OCI-M2 (cell line): ENCODE results near the gene RECQL5.
"Not testable (repeated sequence)": the region's sequence is repeated elsewhere in the genome, so short reads cannot be mapped to it uniquely, and the experiment has no call there.

ENCODE experiments used
- DNase-seq: peaks from one replicate; lab custom pipeline; 2025; ENCODE audit not compliant: unreplicated experiment; lab: John Stamatoyannopoulos, UW

Gene RECQL5

DNA sequence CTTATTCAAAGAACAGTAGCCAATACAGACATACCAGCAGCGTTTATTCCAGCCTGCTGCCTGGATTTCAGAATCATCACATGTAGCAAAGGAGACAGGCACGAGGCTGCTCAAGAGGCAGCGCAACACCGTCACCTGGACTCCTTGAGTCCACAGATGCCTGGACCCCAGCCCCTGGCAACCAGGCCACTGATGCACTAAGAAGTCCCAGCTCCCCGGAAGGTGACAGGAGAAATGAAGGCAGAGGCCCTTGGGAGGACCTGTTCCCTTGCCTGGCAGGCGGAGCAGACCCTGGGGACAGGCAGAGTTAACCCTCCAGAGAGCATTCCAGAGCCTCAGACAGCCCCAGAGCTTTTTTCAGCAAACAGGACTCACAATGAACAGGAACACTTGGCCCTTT lies 17.3 kb downstream of the RECQL5 start:
- DNase-seq, result no peak

GRCh38 chr17:75647921-75648320 lies 19.0 kb downstream of the RECQL5 start:
- DNase-seq, result no peak

DNA sequence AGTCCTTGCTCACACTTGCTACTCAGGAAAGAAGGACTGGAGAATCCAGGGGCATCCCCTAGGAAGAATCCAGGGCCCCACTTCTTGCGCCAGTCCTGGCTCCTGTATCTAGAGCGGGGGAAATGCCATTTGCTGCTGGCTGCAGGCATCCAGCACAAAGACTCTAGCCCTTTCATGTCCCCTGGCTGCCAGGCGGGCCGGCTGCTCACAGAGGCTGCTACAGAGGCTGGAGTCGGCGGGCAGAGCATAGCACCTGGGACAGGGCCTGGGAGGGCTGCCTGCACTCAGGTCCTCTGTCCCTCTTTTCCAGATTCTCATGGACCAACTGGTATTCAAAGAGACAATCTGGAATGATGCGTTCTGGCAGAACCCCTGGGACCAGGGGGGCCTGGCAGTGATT lies 19.9 kb downstream of the RECQL5 start:
- no peak for DNase-seq

GRCh38 chr17:75646638-75646992 lies 20.3 kb downstream of the RECQL5 start:
- no peak for DNase-seq

DNA sequence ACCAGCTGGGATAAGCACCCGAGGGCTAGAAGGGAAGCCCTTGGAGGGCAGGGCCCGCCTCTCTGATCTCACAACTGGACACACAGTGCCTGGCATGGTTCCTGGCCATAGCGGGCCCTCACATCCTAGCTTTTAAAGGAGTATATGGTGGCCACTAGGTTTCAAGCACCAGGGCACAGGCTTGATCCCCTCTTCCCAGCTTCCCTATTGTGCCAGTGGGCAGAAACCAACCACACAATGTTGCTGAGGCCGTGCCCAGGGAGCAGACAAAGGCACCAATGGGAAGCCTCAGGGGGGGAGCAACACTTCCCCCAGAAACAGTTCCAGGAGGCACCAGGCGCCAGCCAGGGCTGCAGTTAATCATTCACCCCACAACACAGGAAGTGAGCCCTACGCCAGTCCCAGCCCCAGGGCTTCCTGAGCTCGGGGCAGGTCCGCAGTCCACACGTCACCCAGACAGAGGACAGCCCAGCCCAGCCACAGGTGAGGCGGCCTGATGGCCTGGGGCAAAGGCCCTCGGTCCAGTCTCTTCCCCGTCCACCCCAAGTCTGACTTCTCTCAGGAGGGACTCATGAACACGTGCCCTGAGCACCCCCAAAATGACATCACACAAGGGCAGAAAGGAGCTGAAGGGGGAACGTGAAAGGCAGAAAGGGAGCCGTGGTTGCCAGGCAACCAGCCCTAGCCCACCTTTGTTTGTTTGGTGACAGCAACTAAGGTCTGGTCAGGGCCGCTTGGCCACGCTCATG lies 20.9 kb downstream of the RECQL5 start:
- DNase-seq, result no peak

DNA sequence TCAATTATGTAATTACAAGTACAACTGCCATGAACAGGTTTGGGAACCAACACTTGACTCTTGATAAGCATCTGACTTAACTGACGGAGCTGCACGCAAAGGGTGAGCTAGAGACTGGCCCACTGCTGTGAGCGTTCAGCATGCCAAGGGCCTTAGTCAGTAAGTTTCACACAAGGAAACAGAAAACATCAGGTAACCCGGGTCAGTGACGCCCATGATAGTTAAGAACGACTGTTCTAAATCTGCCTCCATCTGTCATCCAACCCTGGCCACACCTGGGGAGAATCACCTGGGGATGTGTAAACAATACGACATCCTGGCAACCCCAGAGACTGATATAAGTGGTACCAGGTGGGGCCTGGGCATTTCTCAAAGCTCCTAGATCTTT lies 21.5 kb downstream of the RECQL5 start:
- DNase-seq, result no peak

DNA sequence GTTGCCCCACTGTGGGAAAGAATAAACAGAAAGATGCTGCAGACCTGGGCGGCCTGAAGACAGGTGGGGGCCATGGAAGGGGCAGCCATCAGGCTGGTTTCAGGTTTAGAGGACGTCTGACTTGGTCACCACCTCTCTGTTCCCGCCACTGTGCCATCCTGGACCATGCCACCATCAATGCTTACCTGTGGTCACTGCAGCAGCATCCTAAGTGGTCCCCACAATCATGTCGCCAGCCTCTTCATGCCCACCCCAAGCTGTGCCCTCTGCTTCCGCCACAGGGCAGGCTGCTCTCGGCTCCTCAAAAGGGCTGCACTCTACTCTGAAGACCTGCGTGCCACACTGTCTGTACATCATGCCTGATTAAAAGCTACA lies 23.3 kb downstream of the RECQL5 start:
- DNase-seq, result no peak

GRCh38 chr17:75642784-75643642 lies 23.9 kb downstream of the RECQL5 start:
- no peak for DNase-seq

DNA sequence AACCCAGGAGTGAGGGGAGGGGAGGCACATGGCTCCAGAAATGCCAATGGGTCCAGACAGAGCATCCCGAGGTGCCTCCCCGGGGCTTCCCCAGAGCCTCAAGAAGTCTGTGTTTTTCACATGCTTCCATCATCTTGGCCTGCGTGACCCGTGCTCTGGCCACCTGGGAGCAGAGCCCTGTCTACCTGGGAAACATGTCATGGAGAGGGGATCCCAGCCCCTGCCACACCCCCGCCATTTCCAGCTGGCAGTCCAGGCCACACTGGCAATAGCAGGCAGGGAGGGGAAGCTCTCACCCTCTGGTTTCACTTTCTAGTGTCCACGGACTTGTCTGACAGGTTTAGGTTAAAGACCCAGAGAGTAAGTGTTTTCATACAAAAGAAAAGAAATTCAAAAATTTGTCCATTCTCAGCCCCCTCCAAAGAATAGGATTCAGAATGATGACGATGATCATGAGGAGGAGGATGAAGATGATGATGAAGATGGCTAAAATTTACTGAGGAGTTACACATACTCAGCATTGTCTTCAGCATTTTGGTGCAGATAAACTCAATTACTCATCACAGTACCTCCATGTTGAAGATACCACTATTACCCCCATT lies 24.7 kb downstream of the RECQL5 start:
- DNase-seq, result no peak

DNA sequence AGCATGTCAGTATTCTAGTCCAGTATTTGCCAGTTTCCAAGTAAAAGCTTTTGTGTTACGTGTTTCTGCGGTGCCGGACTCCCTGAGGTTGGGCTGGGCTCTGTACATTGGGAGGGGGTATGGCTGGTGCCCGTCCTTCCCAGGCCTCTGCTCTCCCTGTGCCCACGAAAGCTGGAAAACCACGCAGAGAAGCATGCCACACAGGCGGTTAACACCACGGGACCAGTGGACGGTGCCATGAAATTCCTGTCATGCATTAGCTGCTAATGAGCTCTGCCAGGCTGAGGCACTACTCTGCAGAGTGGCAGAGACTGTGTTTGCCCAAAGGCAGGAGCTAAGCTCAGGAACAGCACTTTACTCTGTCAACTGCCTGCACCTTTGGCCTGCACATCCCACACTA lies 25.6 kb downstream of the RECQL5 start:
- DNase-seq, result no peak

DNA sequence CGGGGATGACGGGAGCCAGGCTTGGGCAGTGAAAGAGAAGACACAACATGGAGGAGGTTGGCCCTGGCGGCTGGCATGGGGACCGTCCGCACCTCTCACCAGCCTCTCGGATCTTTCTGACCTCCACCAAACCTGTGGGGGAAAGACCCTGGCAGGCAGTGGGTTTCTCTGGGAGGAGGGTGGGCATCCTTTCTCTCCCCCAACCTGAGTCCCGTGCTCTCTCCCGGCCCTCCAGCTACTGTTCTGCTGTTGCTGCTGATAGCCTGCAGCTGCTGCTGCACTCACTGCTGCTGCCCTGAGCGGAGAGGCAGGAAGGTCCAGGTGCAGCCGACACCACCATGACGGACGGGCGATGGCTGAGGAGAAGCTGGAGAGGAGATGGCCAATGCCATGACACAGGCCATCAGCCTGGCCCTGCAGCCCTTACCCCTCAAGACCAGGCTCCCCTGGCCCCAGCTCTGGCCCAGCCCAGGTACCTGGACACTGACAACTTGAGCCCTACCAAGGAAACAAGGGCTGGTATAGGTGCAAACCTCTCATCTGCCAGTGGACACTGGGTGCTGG lies 26.3 kb downstream of the RECQL5 start:
- no peak for DNase-seq

DNA sequence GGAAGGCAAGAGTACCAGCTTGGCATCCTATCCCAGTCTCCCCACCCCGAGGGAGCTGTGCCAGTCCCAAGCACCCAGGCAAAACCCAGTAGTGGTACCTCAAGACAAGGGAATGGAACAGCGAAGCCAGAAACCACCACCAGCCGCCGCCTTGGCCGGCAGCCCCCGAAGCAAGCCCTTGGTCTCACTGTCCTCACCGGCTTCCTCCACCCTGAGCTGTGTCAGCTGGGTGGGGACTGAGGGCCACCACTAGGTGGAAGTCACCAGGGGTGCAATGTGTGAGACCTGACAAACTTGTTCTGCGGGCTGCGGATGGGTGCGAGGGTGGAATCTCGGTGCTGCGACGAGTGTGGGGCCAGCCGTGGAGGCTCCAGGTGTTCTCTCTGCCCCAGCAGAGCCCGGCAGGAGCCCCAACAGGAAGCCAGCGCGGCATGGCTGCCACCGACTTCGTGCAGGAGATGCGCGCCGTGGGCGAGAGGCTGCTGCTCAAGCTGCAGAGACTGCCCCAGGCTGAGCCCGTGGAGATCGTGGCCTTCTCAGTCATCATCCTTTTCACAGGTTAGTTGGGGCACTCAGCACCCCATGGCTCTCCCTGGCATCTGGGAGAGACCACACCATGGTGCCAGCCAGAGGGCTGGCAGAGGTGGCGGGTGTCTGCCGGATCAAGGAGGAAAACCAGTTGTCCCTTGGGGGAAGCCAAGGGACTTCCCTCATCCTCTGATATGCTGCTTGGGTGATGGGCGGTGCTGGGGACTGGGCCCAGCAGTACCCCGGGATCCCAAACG lies 27.0 kb downstream of the RECQL5 start:
- no peak for DNase-seq

- DNase-seq, result no peak
Observed at GRCh38 chr17:75639327-75639726, 27.6 kb downstream of the RECQL5 start.

GRCh38 chr17:75638893-75639292 lies 28.1 kb downstream of the RECQL5 start:
- no peak for DNase-seq

- DNase-seq, result not testable (repeated sequence)
Observed at GRCh38 chr17:75638039-75638438, 28.9 kb downstream of the RECQL5 start.

DNA sequence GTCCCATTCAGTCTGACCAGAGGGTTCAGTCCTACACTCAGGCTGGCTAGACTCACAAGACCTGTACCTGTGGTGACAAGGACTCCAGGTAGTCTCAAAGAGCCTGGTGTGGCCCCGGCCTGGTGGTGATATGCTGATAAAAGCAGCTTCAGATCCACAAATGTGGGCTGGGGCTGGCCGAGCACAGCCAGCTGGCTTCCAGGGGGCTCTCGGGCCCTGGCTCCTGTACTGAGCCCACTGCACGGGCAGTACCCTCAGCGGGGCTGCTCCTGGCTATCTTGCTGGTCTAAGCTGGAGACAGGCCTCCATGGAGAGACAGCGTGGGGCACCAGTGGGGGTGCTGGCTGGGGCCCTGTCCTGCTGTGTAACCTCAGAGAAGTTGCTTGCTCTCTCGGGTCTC lies 29.4 kb downstream of the RECQL5 start:
- DNase-seq, result no peak

DNA sequence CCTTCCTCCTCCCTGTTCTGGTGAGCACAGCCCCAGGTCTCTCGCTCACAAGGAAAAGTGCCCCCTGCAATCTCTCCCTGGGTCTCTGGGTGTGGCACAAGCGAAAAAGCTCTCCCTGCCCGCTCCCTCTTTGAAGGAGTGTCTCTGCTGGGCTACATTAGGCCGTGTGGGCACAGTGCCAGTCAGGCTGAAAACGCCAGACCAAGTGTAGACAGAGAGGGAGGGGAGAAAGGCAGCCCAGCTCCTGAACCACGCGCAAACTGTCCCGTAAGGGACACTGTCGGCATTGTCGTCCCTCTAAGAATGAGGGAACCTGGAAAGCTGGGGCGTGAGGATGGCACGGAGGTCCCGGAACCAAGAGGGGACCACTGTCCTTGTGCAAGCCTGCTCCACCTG lies 29.8 kb downstream of the RECQL5 start:
- DNase-seq, result no peak

- DNase-seq, result no peak
Observed at GRCh38 chr17:75636381-75637142, 30.4 kb downstream of the RECQL5 start.

DNA sequence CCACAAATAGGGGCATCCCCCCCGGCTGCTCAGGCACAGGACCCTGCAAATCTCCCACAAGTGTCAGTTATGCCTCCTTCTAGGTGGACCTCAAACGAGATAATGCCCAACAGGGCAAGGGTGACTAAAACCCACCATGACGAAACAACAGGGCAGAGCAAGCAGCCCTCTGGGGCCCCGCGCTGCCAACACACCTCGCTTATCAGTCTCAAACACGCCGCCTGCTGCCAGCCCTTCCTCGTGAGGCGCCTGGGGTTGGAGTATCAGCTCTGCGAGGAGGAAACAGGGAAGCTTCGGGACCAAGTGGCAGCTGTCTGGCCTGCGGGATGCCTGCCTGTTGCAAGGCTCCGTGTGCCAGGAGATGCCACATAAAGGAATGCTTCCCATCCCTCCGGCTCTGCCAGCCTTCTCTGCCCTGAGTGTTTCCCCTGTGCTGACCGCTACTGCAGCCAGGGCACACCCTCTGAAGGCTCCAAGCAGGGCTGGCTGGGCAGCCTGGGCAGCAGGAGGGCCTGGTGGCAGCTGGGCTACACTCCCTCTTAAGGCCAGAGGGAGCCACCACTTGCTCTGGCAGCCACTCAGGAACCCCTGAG lies 31.2 kb downstream of the RECQL5 start:
- DNase-seq, result no peak
